Gastroesophageal sphincter (tissue), 4 donors: ENCODE results near the gene TCF4. TPM values are rescaled to one million over a fixed set of nuclear protein-coding genes. Genes with fewer than 3 reads are reported as not detected.

Experiments used
- ATAC-seq: fragments of 150-250 bp; one replicate; pipeline ENCODE4 v1.9.1; 2016; ENCODE audit warnings: mild to moderate bottlenecking, moderate library complexity
- H3K27ac ChIP-seq, 4 donors: fragments of 200-600 bp; sonication (generic) in 3 of 4; 1 replicate in 3 of 4; 2 replicates in 1 of 4; pipeline ENCODE4 v1.5.1; 2016 to 2019
- H3K27me3 ChIP-seq: fragments of 200-600 bp; sonication (generic); one replicate; pipeline ENCODE4 v1.5.1; 2019
- H3K36me3 ChIP-seq, 2 donors: fragments of 200-600 bp; sonication (generic); one replicate each; pipeline ENCODE4 v1.5.1; 2019; ENCODE audit warnings: control low read depth in 1 of 2
- H3K4me1 ChIP-seq, 3 donors: fragments of 200-600 bp; sonication (generic); 1 replicate in 2 of 3; 2 replicates in 1 of 3; pipeline ENCODE4 v1.5.1; 2016 to 2019; ENCODE audit warnings: control low read depth in 2 of 3
- H3K4me3 ChIP-seq, 2 donors: fragments of 200-600 bp; sonication (generic); one replicate each; pipeline ENCODE4 v1.5.1; 2019; ENCODE audit warnings: mild to moderate bottlenecking in 1 of 2, moderate library complexity in 1 of 2
- H3K9me3 ChIP-seq, 3 donors: fragments of 200-600 bp; sonication (generic); one replicate each; pipeline ENCODE4 v1.5.1; 2017 to 2019; ENCODE audit warnings: control low read depth in 2 of 3
- EP300 ChIP-seq: sonication (generic); formaldehyde crosslinking; IDR thresholded peaks from one replicate; pipeline ENCODE4 v1.6.1; 2017; ENCODE audit warnings: antibody characterized with exemption, mild to moderate bottlenecking
- POLR2A ChIP-seq, 2 donors: fragments of 450-650 bp; IDR thresholded peaks; one replicate each; pipeline ENCODE4 v1.6.1; 2017; ENCODE audit warnings: antibody characterized with exemption in 2 of 2, mild to moderate bottlenecking in 2 of 2, moderate library complexity in 1 of 2
- POLR2AphosphoS5 ChIP-seq: sonication (generic); formaldehyde crosslinking; IDR thresholded peaks from one replicate; pipeline ENCODE4 v1.6.1; 2017; ENCODE audit warnings: antibody characterized with exemption
- WGBS, 2 donors: methylation state at CpG; one replicate each; pipeline ENCODE4 v1.1.5; 2018; ENCODE audit warnings: low coverage in 1 of 2; 5-methylcytosine and 5-hydroxymethylcytosine counted together
- total RNA-seq, 4 donors: library from RNA; depleted of rRNA; stranded (reverse); fragments of >200 nt; gene quantifications; one replicate each; pipeline ENCODE4 v1.1.0, GENCODE V29; 2016
- TF ChIP-seq, protein P1 (sequence below), 4 experiments: fragments of 200-600 bp in 2 of 4; fragments of 450-650 bp in 2 of 4; sonication (generic) in 1 of 4; IDR thresholded peaks; one replicate each; pipeline ENCODE4 v1.5.1; 2017 to 2019; ENCODE audit warnings: antibody characterized with exemption in 4 of 4, mild to moderate bottlenecking in 2 of 4, moderate library complexity in 2 of 4

The TCF4 gene
- total RNA-seq, 4 donors from 2014 or later, result 64.1 to 87.6 (median 76.2) TPM

DNA sequence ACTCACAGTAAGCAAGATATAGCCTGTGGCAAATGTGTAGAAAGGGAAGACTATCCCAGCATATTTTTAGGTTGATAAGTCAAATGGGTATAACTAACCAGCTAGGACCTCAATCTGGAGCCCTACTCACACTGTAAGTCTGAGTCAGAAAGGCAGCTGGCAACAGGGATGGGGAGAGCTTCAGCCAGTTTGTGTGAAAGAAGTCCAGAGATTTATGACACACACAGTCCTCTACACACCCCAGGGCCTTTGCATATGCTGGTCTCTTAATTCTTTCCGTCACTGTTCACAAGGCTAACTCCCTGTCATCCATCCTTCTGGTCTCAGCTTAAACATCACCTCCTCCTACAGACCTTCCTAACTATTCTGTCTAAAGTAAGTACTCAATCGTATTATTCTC, 5.9 kb upstream of the TCF4 start:
- no peak for TF ChIP-seq POLR2AphosphoS5
- no peak for TF ChIP-seq POLR2A (IDR thresholded peaks at IDR 0.05)
- TF ChIP-seq EP300, result no peak
- TF ChIP-seq, protein P1, sequence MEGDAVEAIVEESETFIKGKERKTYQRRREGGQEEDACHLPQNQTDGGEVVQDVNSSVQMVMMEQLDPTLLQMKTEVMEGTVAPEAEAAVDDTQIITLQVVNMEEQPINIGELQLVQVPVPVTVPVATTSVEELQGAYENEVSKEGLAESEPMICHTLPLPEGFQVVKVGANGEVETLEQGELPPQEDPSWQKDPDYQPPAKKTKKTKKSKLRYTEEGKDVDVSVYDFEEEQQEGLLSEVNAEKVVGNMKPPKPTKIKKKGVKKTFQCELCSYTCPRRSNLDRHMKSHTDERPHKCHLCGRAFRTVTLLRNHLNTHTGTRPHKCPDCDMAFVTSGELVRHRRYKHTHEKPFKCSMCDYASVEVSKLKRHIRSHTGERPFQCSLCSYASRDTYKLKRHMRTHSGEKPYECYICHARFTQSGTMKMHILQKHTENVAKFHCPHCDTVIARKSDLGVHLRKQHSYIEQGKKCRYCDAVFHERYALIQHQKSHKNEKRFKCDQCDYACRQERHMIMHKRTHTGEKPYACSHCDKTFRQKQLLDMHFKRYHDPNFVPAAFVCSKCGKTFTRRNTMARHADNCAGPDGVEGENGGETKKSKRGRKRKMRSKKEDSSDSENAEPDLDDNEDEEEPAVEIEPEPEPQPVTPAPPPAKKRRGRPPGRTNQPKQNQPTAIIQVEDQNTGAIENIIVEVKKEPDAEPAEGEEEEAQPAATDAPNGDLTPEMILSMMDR (IDR thresholded peaks at IDR 0.05), result no peak
- ATAC-seq, result no peak
- no peak overlapping the region for H3K4me3 ChIP-seq
- no peak overlapping the region for H3K27ac ChIP-seq
- WGBS, 2 donors, result 91 to 100% methylated on average over 2 of the region's 2 CpGs
- no peaks in the 10 kb centered on the region for H3K27me3 ChIP-seq
- no peaks in the 10 kb centered on the region for H3K36me3 ChIP-seq
- H3K9me3 ChIP-seq, result no peaks in the 10 kb centered on the region
- H3K4me1 ChIP-seq, result peaks cover 0 to 9% (median 0%) of the 10 kb centered on the region in 3 donors

DNA sequence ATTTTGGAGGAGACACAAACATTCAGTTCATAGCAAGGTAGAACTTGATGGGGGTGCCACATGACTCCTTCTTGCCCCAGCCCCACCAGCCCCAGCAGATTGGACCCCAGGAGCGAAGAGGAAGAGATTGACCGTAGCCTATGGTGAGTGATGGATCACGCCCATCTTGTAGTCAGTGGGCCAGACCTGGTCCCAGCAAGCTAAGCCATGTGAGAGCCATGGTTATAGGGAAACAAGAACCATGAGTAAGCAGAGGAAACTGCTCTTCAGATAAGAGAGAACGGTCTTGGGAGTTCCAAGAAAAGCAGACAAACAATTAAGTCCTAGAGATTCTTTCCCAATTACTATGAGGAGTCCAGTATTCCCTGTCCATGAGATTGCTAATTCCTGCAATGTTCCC, 4.6 kb upstream of the TCF4 start:
- WGBS, 2 donors, result 75 to 87% methylated on average over 1 to 4 of the region's 4 CpGs
- TF ChIP-seq, protein P1 (IDR thresholded peaks at IDR 0.05), result no peak
- TF ChIP-seq POLR2AphosphoS5 (no peak), EP300 (no peak), POLR2A (IDR thresholded peaks at IDR 0.05) (no peak)
- H3K4me1 ChIP-seq, result peaks cover 0 to 9% (median 0%) of the 10 kb centered on the region in 3 donors
- no peaks in the 10 kb centered on the region for H3K27me3 ChIP-seq
- H3K36me3 ChIP-seq, result no peaks in the 10 kb centered on the region
- H3K9me3 ChIP-seq, result no peaks in the 10 kb centered on the region
- ATAC-seq, result no peak
- H3K4me3 ChIP-seq, result no peak overlapping the region
- H3K27ac ChIP-seq, result no peak overlapping the region

DNA sequence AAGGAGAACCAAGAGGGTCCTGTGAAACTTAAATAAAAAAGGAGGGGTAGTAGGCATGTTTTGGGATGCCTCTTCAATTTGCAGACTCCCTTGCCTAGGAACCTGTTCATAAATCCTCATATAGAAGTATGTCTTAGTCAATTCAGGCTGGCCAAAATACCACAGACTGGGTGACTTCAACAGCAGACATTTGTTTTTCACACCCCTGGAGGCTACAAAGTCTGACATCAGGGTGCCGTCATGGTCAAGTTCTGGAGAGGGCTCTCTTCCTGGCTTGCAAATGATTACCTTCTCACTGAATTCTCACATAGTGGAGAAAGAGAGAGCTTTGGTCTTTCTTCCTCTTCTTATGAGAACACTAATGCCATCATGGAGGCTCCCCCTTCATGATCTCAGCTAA, 4.1 kb upstream of the TCF4 start:
- WGBS, 2 donors, result 56% methylated on average over 1 of the region's 1 CpG; no CpG with 5 or more reads in 1 of the 2 donors
- Histone ChIP-seq H3K36me3 (no peaks in the 10 kb centered on the region), H3K9me3 (no peaks in the 10 kb centered on the region), H3K4me1 (peaks cover 0 to 9% (median 0%) of the 10 kb centered on the region in 3 donors), H3K27me3 (no peaks in the 10 kb centered on the region), H3K4me3 (no peak overlapping the region), H3K27ac (no peak overlapping the region)
- no peak for ATAC-seq
- no peak for TF ChIP-seq EP300
- no peak for TF ChIP-seq POLR2AphosphoS5
- no peak for TF ChIP-seq POLR2A (IDR thresholded peaks at IDR 0.05)
- TF ChIP-seq, protein P1 (IDR thresholded peaks at IDR 0.05), result no peak

DNA sequence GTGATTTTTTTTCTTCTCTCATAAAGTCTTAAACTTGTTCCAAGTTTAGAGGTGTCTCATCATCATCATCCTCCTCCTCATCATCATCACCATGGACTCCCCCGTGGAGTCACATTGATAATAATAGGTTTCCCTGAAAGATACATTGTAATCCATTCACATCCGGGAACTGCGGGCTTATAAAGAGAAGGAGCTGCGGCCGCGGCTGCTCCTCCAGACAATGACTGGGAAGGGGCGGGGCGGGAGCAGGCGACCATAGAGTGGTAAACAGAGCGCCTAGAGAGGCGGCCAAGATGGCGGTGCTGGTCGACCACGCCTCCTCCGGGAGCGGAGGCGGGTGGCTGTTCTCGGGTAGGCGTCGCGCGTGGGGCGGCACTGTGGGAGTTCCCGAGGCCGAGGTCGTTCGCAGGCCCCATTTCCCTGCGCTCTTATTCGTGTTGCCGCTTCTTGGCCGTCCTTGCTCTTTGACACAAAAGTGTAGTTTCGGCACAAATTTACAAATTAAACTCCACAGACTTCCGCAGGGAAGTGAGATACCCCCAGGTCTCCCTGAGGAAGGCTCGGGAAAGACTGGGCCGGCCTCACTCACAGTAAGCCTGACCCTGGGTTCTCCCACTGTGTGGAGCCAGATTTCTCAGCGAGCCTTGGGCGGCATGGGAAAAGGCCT, 1.8 kb upstream of the TCF4 start:
- Histone ChIP-seq H3K4me3 (peak overlapping the region; percentile 73 to 75), H3K36me3 (no peaks in the 10 kb centered on the region), H3K9me3 (no peaks in the 10 kb centered on the region), H3K27ac (peak overlapping the region; percentile 8 to 91 (median 90)), H3K27me3 (no peaks in the 10 kb centered on the region), H3K4me1 (peaks cover 0 to 28% (median 3%) of the 10 kb centered on the region in 3 donors)
- ATAC-seq, result peak; percentile 98
- 0 to 4% methylated on average over 1 to 29 of the region's 37 CpGs for WGBS, 2 donors
- TF ChIP-seq POLR2AphosphoS5 (peak; percentile 90), POLR2A (IDR thresholded peaks at IDR 0.05) (peak; percentile 36 to 48), EP300 (no peak)
- TF ChIP-seq, protein P1 (IDR thresholded peaks at IDR 0.05), result peak in 1 of 4 experiments; percentile 56
